Ishikawa (cell line): ENCODE measurements around the gene GBF1.

Experiments
- CEBPB ChIP-seq: IDR thresholded peaks from 2 replicates; pipeline ENCODE4 v1.6.1; 2012
- CREB1 ChIP-seq: IDR thresholded peaks from 2 replicates; pipeline ENCODE4 v1.6.1; 2012; ENCODE audit warnings: low read depth
- EGR1 ChIP-seq: IDR thresholded peaks from 2 replicates; pipeline ENCODE4 v1.6.1; 2012
- EP300 ChIP-seq: IDR thresholded peaks from 2 replicates; pipeline ENCODE4 v1.6.1; 2012; ENCODE audit warnings: borderline replicate concordance
- FOXM1 ChIP-seq: IDR thresholded peaks from 2 replicates; pipeline ENCODE4 v1.6.1; 2012; ENCODE audit warnings: low read depth, borderline replicate concordance
- NFIC ChIP-seq: IDR thresholded peaks from 2 replicates; pipeline ENCODE4 v1.6.1; 2012
- RAD21 ChIP-seq: IDR thresholded peaks from 2 replicates; pipeline ENCODE4 v1.6.1; 2012; ENCODE audit warnings: low read depth
- REST ChIP-seq: IDR thresholded peaks from 2 replicates; pipeline ENCODE4 v1.6.1; 2012; ENCODE audit warnings: low read depth, mild to moderate bottlenecking
- TAF1 ChIP-seq: IDR thresholded peaks from 2 replicates; pipeline ENCODE4 v1.6.1; 2012; ENCODE audit warnings: low read depth, mild to moderate bottlenecking
- TCF12 ChIP-seq: IDR thresholded peaks from 2 replicates; pipeline ENCODE4 v1.6.1; 2012; ENCODE audit warnings: low read depth
- TEAD4 ChIP-seq: IDR thresholded peaks from 2 replicates; pipeline ENCODE4 v1.6.1; 2012
- USF1 ChIP-seq: IDR thresholded peaks from 2 replicates; pipeline ENCODE4 v1.6.1; 2012
- YY1 ChIP-seq: IDR thresholded peaks from 2 replicates; pipeline ENCODE4 v1.6.1; 2012; ENCODE audit warnings: low read depth
- ZBTB7A ChIP-seq: IDR thresholded peaks from 2 replicates; pipeline ENCODE4 v1.6.1; 2012; ENCODE audit warnings: low read depth
- TF ChIP-seq, protein P1 (sequence below): IDR thresholded peaks from 2 replicates; pipeline ENCODE4 v1.6.1; 2012

Gene GBF1

DNA sequence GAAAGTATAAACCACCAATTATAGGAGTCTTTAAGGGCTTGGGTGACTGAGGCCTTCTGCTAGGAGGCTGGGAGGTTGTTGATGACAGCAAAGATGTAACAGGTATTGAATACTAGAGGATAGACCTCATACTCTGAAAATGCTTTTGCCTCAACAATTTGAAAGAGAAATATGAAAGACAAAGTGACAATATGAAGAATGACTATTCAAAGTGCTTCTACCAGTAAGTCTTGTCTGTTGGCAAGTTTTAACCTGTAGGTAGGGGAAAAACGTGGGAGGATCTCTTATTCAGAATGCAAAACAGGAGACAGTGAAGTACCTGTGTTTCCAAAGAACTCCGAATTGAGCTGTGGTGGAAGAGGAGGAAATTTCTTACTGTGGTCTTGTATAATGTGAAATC lies 38.2 kb downstream of the GBF1 start:
- TF ChIP-seq FOXM1 (no peak), RAD21 (no peak), ZBTB7A (no peak), TEAD4 (no peak), TCF12 (no peak), EGR1 (no peak), REST (no peak), YY1 (no peak), TAF1 (no peak), EP300 (no peak), CEBPB (no peak), CREB1 (no peak), NFIC (no peak), USF1 (no peak)
- TF ChIP-seq, protein P1, sequence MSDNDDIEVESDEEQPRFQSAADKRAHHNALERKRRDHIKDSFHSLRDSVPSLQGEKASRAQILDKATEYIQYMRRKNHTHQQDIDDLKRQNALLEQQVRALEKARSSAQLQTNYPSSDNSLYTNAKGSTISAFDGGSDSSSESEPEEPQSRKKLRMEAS = no peak

DNA sequence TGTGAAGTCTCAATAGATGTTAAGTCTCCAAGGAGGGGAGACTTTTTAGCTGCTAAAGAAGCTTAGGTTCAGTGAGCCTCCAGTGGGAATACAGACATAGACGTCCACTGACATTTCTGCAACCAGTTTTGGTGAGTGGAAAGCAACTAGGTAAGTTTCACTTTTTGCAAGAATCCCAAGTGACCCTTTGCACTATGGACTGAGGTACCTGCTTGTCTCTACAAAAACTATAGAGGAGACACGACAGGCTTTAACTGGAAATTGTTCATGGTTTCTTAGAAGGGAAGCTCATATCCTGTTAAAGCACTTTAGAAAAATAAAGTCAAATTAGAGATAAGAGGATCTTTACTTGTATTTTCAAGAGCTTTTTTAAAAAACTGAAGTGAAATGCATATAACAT lies 38.6 kb downstream of the GBF1 start:
- TF ChIP-seq TEAD4 = no peak
- no peak for TF ChIP-seq EGR1
- TF ChIP-seq CEBPB = no peak
- no peak for TF ChIP-seq TAF1
- no peak for TF ChIP-seq REST
- TF ChIP-seq ZBTB7A = no peak
- TF ChIP-seq RAD21 = no peak
- TF ChIP-seq FOXM1 = no peak
- TF ChIP-seq USF1 = no peak
- TF ChIP-seq YY1 = no peak
- TF ChIP-seq EP300 = no peak
- TF ChIP-seq TCF12 = no peak

- TF ChIP-seq, protein P1 = no peak
- TF ChIP-seq EGR1 (no peak), TEAD4 (no peak), USF1 (no peak), ZBTB7A (no peak), NFIC (no peak), YY1 (no peak), REST (no peak), CEBPB (no peak), FOXM1 (no peak)
Measured at GRCh38 chr10:102284531-102284930, 39.2 kb downstream of the GBF1 start.

- TF ChIP-seq RAD21 = no peak
- no peak for TF ChIP-seq EGR1
- no peak for TF ChIP-seq REST
- TF ChIP-seq ZBTB7A = no peak
- TF ChIP-seq EP300 = no peak
- no peak for TF ChIP-seq TAF1
- no peak for TF ChIP-seq NFIC
- TF ChIP-seq, protein P1 = no peak
- TF ChIP-seq CEBPB = no peak
- TF ChIP-seq TCF12 = no peak
- no peak for TF ChIP-seq FOXM1
- no peak for TF ChIP-seq USF1
- no peak for TF ChIP-seq TEAD4
- no peak for TF ChIP-seq CREB1
- no peak for TF ChIP-seq YY1
Measured at GRCh38 chr10:102285133-102285532, 39.8 kb downstream of the GBF1 start.
